GM12878 (cell line): ENCODE results near the gene BCKDHB.

Source experiments
- CTCF ChIP-seq, 3 experiments: IDR thresholded peaks in 2 of 3; conservative IDR thresholded peaks in 1 of 3; 2 replicates each; pipeline ENCODE4 v1.5.1; 2011; ENCODE audit warnings: low read depth in 3 of 3, low read length in 3 of 3, mild to moderate bottlenecking in 3 of 3, control low read depth in 2 of 3, moderate library complexity in 2 of 3, inconsistent platforms in 1 of 3, mixed read lengths in 1 of 3; ENCODE audit not compliant: control insufficient read depth in 2 of 3, insufficient read depth in 1 of 3; ENCODE audit errors: extremely low read depth in 1 of 3
- MLLT1 ChIP-seq: fragments of 450-650 bp; IDR thresholded peaks from 2 replicates; pipeline ENCODE4 v1.6.1; 2016; ENCODE audit warnings: mild to moderate bottlenecking
- MYC ChIP-seq: IDR thresholded peaks from 2 replicates; pipeline ENCODE4 v1.6.1; 2011; ENCODE audit warnings: mild to moderate bottlenecking, low read length, moderate library complexity, inconsistent platforms; ENCODE audit not compliant: insufficient read depth, insufficient replicate concordance, insufficient read length, severe bottlenecking
- NRF1 ChIP-seq: conservative IDR thresholded peaks from 2 replicates; pipeline ENCODE4 v1.6.1; 2011; ENCODE audit warnings: mild to moderate bottlenecking, low read depth, low read length, improper control_type of control experiment
- POLR2A ChIP-seq: IDR thresholded peaks from 2 replicates; pipeline ENCODE4 v1.6.1; 2011; ENCODE audit warnings: low read depth, mild to moderate bottlenecking, low read length
- RAD21 ChIP-seq: IDR thresholded peaks from 2 replicates; pipeline ENCODE4 v1.6.1; 2011; ENCODE audit warnings: mild to moderate bottlenecking, low read depth, low read length, moderate library complexity; ENCODE audit not compliant: insufficient read depth
- SRF ChIP-seq, 2 experiments: IDR thresholded peaks; 2 replicates each; pipeline ENCODE4 v1.6.1; 2011; ENCODE audit warnings: low read depth in 2 of 2, low read length in 2 of 2, mild to moderate bottlenecking in 1 of 2, moderate library complexity in 1 of 2
- SUZ12 ChIP-seq: fragments of 200-600 bp; sonication (generic); IDR thresholded peaks from one replicate; pipeline ENCODE4 v1.6.1; 2018; ENCODE audit warnings: antibody characterized with exemption, mild to moderate bottlenecking; ENCODE audit not compliant: unreplicated experiment

DNA sequence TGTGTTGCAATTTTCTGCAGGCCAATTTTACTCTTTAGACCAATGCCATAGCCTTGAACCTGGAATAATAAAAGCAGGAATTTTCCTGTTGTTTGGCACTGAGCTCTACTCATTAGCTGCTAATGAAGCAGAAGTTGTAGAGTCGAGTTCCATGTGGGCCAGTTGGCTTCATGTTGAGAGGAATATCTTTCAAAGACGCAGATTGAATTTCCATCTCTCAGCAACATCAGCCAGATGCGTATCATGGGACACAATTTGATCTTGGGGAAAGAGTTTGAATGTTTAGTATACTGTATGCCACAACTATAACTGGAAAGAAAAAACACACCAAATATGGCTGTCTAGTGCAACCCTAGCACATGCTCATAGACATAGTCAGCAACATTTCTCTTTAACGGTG lies 259.6 kb downstream of the BCKDHB start:
- TF ChIP-seq MYC = no peak
- TF ChIP-seq RAD21 = no peak
- TF ChIP-seq MLLT1 = no peak
- TF ChIP-seq SUZ12 = no peak
- TF ChIP-seq NRF1 = no peak
- no peak for TF ChIP-seq CTCF (IDR thresholded peaks at IDR 0.05 in 2 of 3, conservative IDR thresholded peaks at IDR 0.05 in 1 of 3; ENCODE audit: control insufficient read depth in 2 of 3, extremely low read depth in 1 of 3, insufficient read depth in 1 of 3, low read depth in 3 of 3, low read length in 3 of 3)
- no peak for TF ChIP-seq POLR2A
- no peak for TF ChIP-seq SRF (IDR thresholded peaks at IDR 0.05; ENCODE audit: low read depth in 2 of 2, low read length in 2 of 2)
